H1 (cell line): Measurements from ENCODE around the gene HOXA6. TPM values are rescaled to one million over a fixed set of nuclear protein-coding genes. Genes with fewer than 3 reads are reported as not detected.

ENCODE experiments used
- CTCF ChIA-PET: fragments of 300-600 bp; sonication (Branson Sonifier 250); formaldehyde crosslinking; loops from one replicate; lab custom pipeline; 2021; ENCODE audit not compliant: partially characterized antibody; lab: Charles Lee
- POLR2A ChIA-PET: fragments of 300-600 bp; sonication (Branson Sonifier 250); formaldehyde crosslinking; loops from one replicate; lab custom pipeline; 2021; ENCODE audit warnings: inconsistent platforms; ENCODE audit not compliant: partially characterized antibody; lab: Charles Lee
- DNase-seq, 2 experiments: peaks; one replicate each; pipeline versions ENCODE4 v3.0.0 to v3.0.0-alpha.2; 2010 to 2022; ENCODE audit warnings: low spot score in 2 of 2, low read depth in 1 of 2, mixed read lengths in 1 of 2
- FAIRE-seq: peaks from 2 replicates; lab custom pipeline; 2011; peaks lifted over from hg19 to GRCh38; lab: Jason Lieb, UNC
- H2AFZ ChIP-seq: 2 replicates; pipeline ENCODE4 v1.8.1; 2012; ENCODE audit warnings: low read length, inconsistent platforms
- H2AK5ac ChIP-seq: 2 replicates; pipeline ENCODE4 v1.6.1; 2013; ENCODE audit warnings: low read depth, low read length
- H2BK120ac ChIP-seq: replicated peaks from 2 replicates; pipeline ENCODE3; 2013; ENCODE audit warnings: low read depth, low read length, inconsistent platforms
- H2BK12ac ChIP-seq: 2 replicates; pipeline ENCODE4 v1.6.1; 2013; ENCODE audit warnings: low read depth, low read length
- H2BK15ac ChIP-seq: 2 replicates; pipeline ENCODE4 v1.6.1; 2013; ENCODE audit warnings: low read length
- H2BK20ac ChIP-seq: 2 replicates; pipeline ENCODE4 v1.6.1; 2013; ENCODE audit warnings: low read length
- H2BK5ac ChIP-seq: 2 replicates; pipeline ENCODE4 v1.6.1; 2013; ENCODE audit warnings: low read depth, low read length
- H3K14ac ChIP-seq: 2 replicates; pipeline ENCODE4 v1.6.1; 2013; ENCODE audit warnings: inconsistent platforms; ENCODE audit not compliant: insufficient read length
- H3K18ac ChIP-seq: 2 replicates; pipeline ENCODE4 v1.6.1; 2013; ENCODE audit warnings: low read length; ENCODE audit errors: extremely low read depth
- H3K23ac ChIP-seq: 2 replicates; pipeline ENCODE4 v1.6.1; 2013; ENCODE audit warnings: inconsistent platforms; ENCODE audit not compliant: insufficient read length
- H3K23me2 ChIP-seq: 2 replicates; pipeline ENCODE4 v1.6.1; 2013; ENCODE audit warnings: low read depth, low read length
- H3K27ac ChIP-seq: 2 replicates; pipeline ENCODE4 v1.6.1; 2011; ENCODE audit warnings: low read depth, low read length, inconsistent platforms
- H3K27me3 ChIP-seq, 4 experiments: replicated peaks in 1 of 4; 1 replicate in 1 of 4; 2 replicates in 3 of 4; pipeline versions ENCODE4 v1.6.1 to v1.8.1; 2011 to 2013; ENCODE audit warnings: low read length in 3 of 4, mild to moderate bottlenecking in 3 of 4, inconsistent platforms in 2 of 4, mixed read lengths in 2 of 4, moderate library complexity in 1 of 4; ENCODE audit not compliant: control insufficient read depth in 3 of 4, insufficient read depth in 3 of 4; ENCODE audit errors: extremely low read depth in 1 of 4
- H3K36me3 ChIP-seq, 4 experiments: 2 replicates each; pipeline versions ENCODE4 v1.6.1 to v1.8.1; 2011 to 2013; ENCODE audit warnings: mild to moderate bottlenecking in 4 of 4, low read length in 3 of 4, moderate library complexity in 2 of 4, control low read depth in 1 of 4, inconsistent platforms in 1 of 4; ENCODE audit not compliant: insufficient read depth in 4 of 4, control insufficient read depth in 2 of 4
- H3K4ac ChIP-seq: replicated peaks from 2 replicates; pipeline ENCODE3; 2013; ENCODE audit warnings: low read length, low read depth, mixed read lengths, inconsistent platforms; ENCODE audit not compliant: insufficient read length
- H3K4me1 ChIP-seq, 4 experiments: replicated peaks in 1 of 4; 1 replicate in 1 of 4; 2 replicates in 3 of 4; pipeline versions ENCODE4 v1.6.1 to v1.8.1; 2011 to 2013; ENCODE audit warnings: low read length in 3 of 4, inconsistent platforms in 2 of 4, mixed read lengths in 1 of 4; ENCODE audit not compliant: insufficient read depth in 4 of 4, control insufficient read depth in 3 of 4
- H3K4me2 ChIP-seq, 2 experiments: 2 replicates each; pipeline versions ENCODE4 v1.6.1 to v1.8.1; 2011 to 2013; ENCODE audit warnings: low read depth in 2 of 2, low read length in 2 of 2, control low read depth in 1 of 2, inconsistent platforms in 1 of 2, mild to moderate bottlenecking in 1 of 2; ENCODE audit not compliant: insufficient read depth in 1 of 2
- H3K4me3 ChIP-seq, 4 experiments: fragments of 200-600, 300-600 bp in 1 of 4; sonication (generic), shearing (Covaris generic), sonication (Bioruptor Twin) in 1 of 4; 2 replicates each; pipeline versions ENCODE4 v1.5.1 to v1.8.1; 2011 to 2016; ENCODE audit warnings: low read length in 4 of 4, low read depth in 3 of 4, control low read depth in 2 of 4, inconsistent platforms in 2 of 4, mild to moderate bottlenecking in 2 of 4, mixed read lengths in 1 of 4, moderate library complexity in 1 of 4; ENCODE audit not compliant: insufficient read depth in 2 of 4; ENCODE audit errors: extremely low read depth in 1 of 4
- H3K56ac ChIP-seq: replicated peaks from 2 replicates; pipeline ENCODE3; 2013; ENCODE audit warnings: low read depth, mild to moderate bottlenecking, mixed read lengths, low read length, inconsistent platforms; ENCODE audit not compliant: insufficient read length
- H3K79me1 ChIP-seq: 2 replicates; pipeline ENCODE4 v1.6.1; 2013; ENCODE audit warnings: low read depth, low read length, control low read depth
- H3K79me2 ChIP-seq, 2 experiments: 2 replicates each; pipeline versions ENCODE4 v1.6.1 to v1.8.1; 2012 to 2013; ENCODE audit warnings: low read length in 2 of 2, mild to moderate bottlenecking in 2 of 2, inconsistent platforms in 1 of 2; ENCODE audit not compliant: insufficient read depth in 2 of 2, control insufficient read depth in 1 of 2
- H3K9ac ChIP-seq, 4 experiments: replicated peaks in 1 of 4; 1 replicate in 1 of 4; 2 replicates in 3 of 4; pipeline versions ENCODE4 v1.6.1 to v1.8.1; 2011 to 2013; ENCODE audit warnings: low read depth in 3 of 4, low read length in 3 of 4, control low read depth in 2 of 4, mild to moderate bottlenecking in 2 of 4, moderate library complexity in 2 of 4, inconsistent platforms in 1 of 4; ENCODE audit errors: extremely low read depth in 1 of 4
- H3K9me3 ChIP-seq, 2 experiments: 2 replicates each; pipeline versions ENCODE4 v1.6.1 to v1.8.1; 2012 to 2013; ENCODE audit warnings: mild to moderate bottlenecking in 2 of 2, moderate library complexity in 2 of 2, control low read depth in 1 of 2, inconsistent platforms in 1 of 2, low read depth in 1 of 2, low read length in 1 of 2, mixed read lengths in 1 of 2; ENCODE audit not compliant: insufficient read depth in 2 of 2
- H4K20me1 ChIP-seq, 2 experiments: replicated peaks in 1 of 2; 2 replicates each; pipeline versions ENCODE3 to v1.8.1; 2011 to 2013; ENCODE audit warnings: inconsistent platforms in 2 of 2, low read length in 2 of 2, mild to moderate bottlenecking in 1 of 2; ENCODE audit not compliant: insufficient read depth in 2 of 2, control insufficient read depth in 1 of 2
- H4K5ac ChIP-seq: 2 replicates; pipeline ENCODE4 v1.6.1; 2013; ENCODE audit warnings: low read length, low read depth, mixed read lengths, inconsistent platforms; ENCODE audit not compliant: insufficient read length
- H4K8ac ChIP-seq: 2 replicates; pipeline ENCODE4 v1.8.0; 2013; ENCODE audit warnings: mild to moderate bottlenecking, moderate library complexity, low read length, inconsistent platforms; ENCODE audit not compliant: insufficient read depth; ENCODE audit errors: extremely low read depth
- H4K91ac ChIP-seq: replicated peaks from 2 replicates; pipeline ENCODE3; 2013; ENCODE audit warnings: low read length, mixed read lengths, inconsistent platforms; ENCODE audit not compliant: insufficient read length
- CBX8 ChIP-seq: fragments of 300-800, 300-1000 bp; sonication (generic); IDR thresholded peaks from 2 replicates; pipeline ENCODE4 v1.7.1; 2016; ENCODE audit warnings: low read depth, low read length, borderline replicate concordance
- EP300 ChIP-seq, 2 experiments: IDR thresholded peaks; 1 replicate in 1 of 2; 2 replicates in 1 of 2; pipeline ENCODE4 v1.6.1; 2011 to 2012; ENCODE audit warnings: low read depth in 2 of 2, low read length in 2 of 2, mild to moderate bottlenecking in 2 of 2, borderline replicate concordance in 1 of 2, inconsistent platforms in 1 of 2, moderate library complexity in 1 of 2
- EZH2 ChIP-seq: fragments of 200-600 bp; sonication (generic); IDR thresholded peaks from 2 replicates; pipeline ENCODE4 v1.7.1; 2012; ENCODE audit warnings: low read depth, mild to moderate bottlenecking, moderate library complexity, low read length, inconsistent platforms; ENCODE audit not compliant: severe bottlenecking
- RAD21 ChIP-seq, 2 experiments: IDR thresholded peaks in 1 of 2; conservative IDR thresholded peaks in 1 of 2; 2 replicates each; pipeline ENCODE4 v1.6.1; 2011; ENCODE audit warnings: low read depth in 2 of 2, low read length in 2 of 2, improper control_type of control experiment in 1 of 2, inconsistent platforms in 1 of 2, mild to moderate bottlenecking in 1 of 2, moderate library complexity in 1 of 2
- SAP30 ChIP-seq: fragments of 300-600 bp; sonication (generic); IDR thresholded peaks from 2 replicates; pipeline ENCODE4 v1.7.1; 2012; ENCODE audit warnings: low read length, moderate library complexity, mild to moderate bottlenecking, inconsistent platforms; ENCODE audit not compliant: insufficient read depth, insufficient replicate concordance
- WGBS, 2 experiments: shearing (Covaris generic) in 1 of 2; methylation state at CpG; one replicate each; pipeline versions ENCODE4 v1.1.6 to v1.1.7; 2013 to 2015; ENCODE audit warnings: low lambda C conversion rate in 2 of 2, mixed read lengths in 2 of 2, inconsistent platforms in 1 of 2, low coverage in 1 of 2, missing lambda C conversion rate in 1 of 2; ENCODE audit not compliant: insufficient replicate concordance in 2 of 2, insufficient coverage in 1 of 2, insufficient read length in 1 of 2; ENCODE audit errors: extremely low coverage in 1 of 2, missing lambda C conversion rate in 1 of 2; 5-methylcytosine and 5-hydroxymethylcytosine counted together
- polyA plus RNA-seq, 7 experiments: library from polyadenylated mRNA; depleted of rRNA in 3 of 7; stranded (reverse) in 5 of 7; unstranded in 2 of 7; fragments of >200 nt in 5 of 7; fragments of 200-250 nt in 2 of 7; gene quantifications; 1 replicate in 5 of 7; 2 replicates in 1 of 7; 4 replicates in 1 of 7; pipeline versions ENCODE4 v1.2.1 to v1.2.3, GENCODE V29; 2011 to 2013; ENCODE audit warnings: missing spikeins in 2 of 7, mixed read lengths in 2 of 7
- total RNA-seq: library from RNA; stranded (reverse); fragmentation: NEBNext Ultra II Directional; extraction: Animal tissue kit (Norgen Biotek cat#: 25700); gene quantifications from 2 replicates; pipeline ENCODE4 v1.2.1, GENCODE V29; 2021
- TF ChIP-seq, protein P1 (sequence below), 3 experiments: IDR thresholded peaks; 1 replicate in 2 of 3; 2 replicates in 1 of 3; pipeline versions ENCODE4 v1.5.1 to v1.6.1; 2011; ENCODE audit warnings: low read length in 3 of 3, mild to moderate bottlenecking in 3 of 3, inconsistent platforms in 2 of 3, low read depth in 1 of 3, moderate library complexity in 1 of 3; ENCODE audit not compliant: insufficient read depth in 1 of 3; ENCODE audit errors: control extremely low read depth in 1 of 3

HOXA6 gene
- total and polyA plus RNA-seq, 2 of the 8 experiments (the other 6 are each of a cell fraction or from before 2014, with no cell fraction given): not detected

DNA sequence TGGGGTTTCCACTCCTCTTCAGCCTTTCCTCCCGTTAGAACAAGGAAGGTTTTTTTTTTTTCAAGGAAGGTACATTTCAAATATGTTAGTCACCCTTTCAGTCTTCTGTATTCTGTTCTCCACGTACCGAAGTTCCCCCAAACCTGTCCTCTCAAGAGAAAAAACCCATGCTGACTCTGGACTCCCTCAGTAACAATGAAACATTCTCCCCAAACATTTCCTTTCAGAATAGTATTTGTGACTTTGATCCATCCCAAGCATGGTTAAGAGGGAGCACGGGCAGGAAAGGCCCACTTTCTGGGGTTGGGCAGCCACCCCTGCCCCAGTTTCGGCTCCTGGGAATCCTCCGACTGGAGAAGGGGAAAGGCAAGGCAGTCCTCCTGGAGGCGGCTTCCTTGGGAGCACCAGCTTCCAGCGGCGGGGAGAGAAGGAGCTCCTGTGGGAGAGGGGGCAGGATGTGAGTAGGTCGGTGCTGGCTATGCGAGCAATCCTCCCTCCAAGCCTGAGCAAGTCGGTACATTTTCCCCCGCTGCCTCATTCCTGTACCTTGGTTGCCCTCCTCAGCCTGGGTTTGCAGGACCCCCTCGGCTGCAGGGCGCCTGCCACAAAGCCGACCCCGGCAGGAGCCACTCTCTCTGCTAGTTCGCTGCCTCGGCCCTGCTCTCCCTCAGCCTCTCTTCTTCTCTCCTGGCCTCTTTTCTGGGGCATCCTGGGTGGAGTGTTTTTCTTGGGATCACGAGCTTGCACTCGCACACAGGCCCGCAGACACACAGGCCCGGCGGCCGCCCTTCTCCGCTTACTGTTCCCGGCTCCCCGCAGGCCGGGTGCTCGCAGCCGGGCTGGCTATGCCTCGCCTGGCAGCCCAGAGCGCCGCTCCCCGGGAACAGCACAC, 49.6 kb downstream of the HOXA6 start:
- H4K20me1 ChIP-seq: peaks cover 22 to 39% of the 10 kb centered on the region in 2 experiments
- TF ChIP-seq CBX8: peak; percentile 45; the same call in 1 of the 2 replicates
- TF ChIP-seq EZH2: peak; percentile 95
- TF ChIP-seq SAP30: no peak
- TF ChIP-seq, protein P1, sequence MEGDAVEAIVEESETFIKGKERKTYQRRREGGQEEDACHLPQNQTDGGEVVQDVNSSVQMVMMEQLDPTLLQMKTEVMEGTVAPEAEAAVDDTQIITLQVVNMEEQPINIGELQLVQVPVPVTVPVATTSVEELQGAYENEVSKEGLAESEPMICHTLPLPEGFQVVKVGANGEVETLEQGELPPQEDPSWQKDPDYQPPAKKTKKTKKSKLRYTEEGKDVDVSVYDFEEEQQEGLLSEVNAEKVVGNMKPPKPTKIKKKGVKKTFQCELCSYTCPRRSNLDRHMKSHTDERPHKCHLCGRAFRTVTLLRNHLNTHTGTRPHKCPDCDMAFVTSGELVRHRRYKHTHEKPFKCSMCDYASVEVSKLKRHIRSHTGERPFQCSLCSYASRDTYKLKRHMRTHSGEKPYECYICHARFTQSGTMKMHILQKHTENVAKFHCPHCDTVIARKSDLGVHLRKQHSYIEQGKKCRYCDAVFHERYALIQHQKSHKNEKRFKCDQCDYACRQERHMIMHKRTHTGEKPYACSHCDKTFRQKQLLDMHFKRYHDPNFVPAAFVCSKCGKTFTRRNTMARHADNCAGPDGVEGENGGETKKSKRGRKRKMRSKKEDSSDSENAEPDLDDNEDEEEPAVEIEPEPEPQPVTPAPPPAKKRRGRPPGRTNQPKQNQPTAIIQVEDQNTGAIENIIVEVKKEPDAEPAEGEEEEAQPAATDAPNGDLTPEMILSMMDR (IDR thresholded peaks at IDR 0.05; ENCODE audit: control extremely low read depth in 1 of 3, insufficient read depth in 1 of 3, low read depth in 1 of 3, low read length in 3 of 3): 0 out of 4 replicates have a peak, but pooled peaks of 1 of the 3 experiments have one; percentile 12
- TF ChIP-seq EP300 (IDR thresholded peaks at IDR 0.05; ENCODE audit: borderline replicate concordance in 1 of 2, low read depth in 2 of 2, low read length in 2 of 2): no peak
- peak; percentile 21 to 43; a peak in 3 of 4 replicates for TF ChIP-seq RAD21 (IDR thresholded peaks at IDR 0.05 in 1 of 2, conservative IDR thresholded peaks at IDR 0.05 in 1 of 2; ENCODE audit: low read depth in 2 of 2, low read length in 2 of 2)

More for the DNA sequence above, 49.6 kb downstream of the HOXA6 start:
- Histone ChIP-seq H2BK15ac (no peak overlapping the region), H3K36me3 (peaks cover 0 to 6% (median 0%) of the 10 kb centered on the region in 4 experiments; a peak in 1 of 8 replicates), H3K9me3 (no peaks in the 10 kb centered on the region), H2BK12ac (no peak overlapping the region), H3K23me2 (peaks cover 6% of the 10 kb centered on the region; the same call in 1 of the 2 replicates), H2BK20ac (no peak overlapping the region), H2AFZ (no peak overlapping the region), H3K18ac (no peak overlapping the region), H3K79me2 (no peaks in the 10 kb centered on the region), H3K4ac (no peak overlapping the region), H2AK5ac (no peak overlapping the region), H3K27me3 (peaks cover 93 to 100% (median 99%) of the 10 kb centered on the region in 4 experiments), H3K4me2 (peak overlapping the region; percentile 1 to 17; a peak in 2 of 4 replicates), H2BK120ac (no peak overlapping the region), H4K8ac (no peak overlapping the region; the same call in 1 of the 2 replicates), H4K5ac (no peak overlapping the region), H2BK5ac (no peak overlapping the region; the same call in 1 of the 2 replicates), H3K56ac (no peak overlapping the region), H3K23ac (no peak overlapping the region), H3K4me1 (peaks cover 0 to 19% (median 13%) of the 10 kb centered on the region in 4 experiments; a peak in 6 of 7 replicates), H3K4me3 (no peak overlapping the region), H3K14ac (no peak overlapping the region), H3K27ac (no peak overlapping the region), H3K79me1 (no peaks in the 10 kb centered on the region), H3K9ac (no peak overlapping the region), H4K91ac (no peak overlapping the region)
- POLR2A ChIA-PET: interaction anchor here (1.2 kb wide), 1 partner anchor 11 kb away, joined by 3 read pairs; no protein-coding TSS in a partner anchor
- 5% methylated on average over 32 of the region's 35 CpGs; no CpG with 5 or more reads in 1 of the 2 experiments for WGBS, 2 experiments
- DNase-seq: peak in 1 of 2 experiments; percentile 72
- CTCF ChIA-PET: interaction anchor here (0.5 to 12.1 kb wide), 13 partner anchors 10 to 246 kb away, joined by 3 to 123 read pairs (median 3); partner anchors contain the start of genes HOXA3, HOXA5 and HOXA6
- FAIRE-seq: no peak
